ENCODE data around the gene SLC2A1. TPM values are rescaled to one million over a fixed set of nuclear protein-coding genes. Genes with fewer than 3 reads are reported as not detected.
"Not testable (repeated sequence)": the region's sequence is repeated elsewhere in the genome, so short reads cannot be mapped to it uniquely, and the experiment has no call there.

The SLC2A1 gene
- polyA plus RNA-seq, 1 donor, result 22.1 TPM

DNA sequence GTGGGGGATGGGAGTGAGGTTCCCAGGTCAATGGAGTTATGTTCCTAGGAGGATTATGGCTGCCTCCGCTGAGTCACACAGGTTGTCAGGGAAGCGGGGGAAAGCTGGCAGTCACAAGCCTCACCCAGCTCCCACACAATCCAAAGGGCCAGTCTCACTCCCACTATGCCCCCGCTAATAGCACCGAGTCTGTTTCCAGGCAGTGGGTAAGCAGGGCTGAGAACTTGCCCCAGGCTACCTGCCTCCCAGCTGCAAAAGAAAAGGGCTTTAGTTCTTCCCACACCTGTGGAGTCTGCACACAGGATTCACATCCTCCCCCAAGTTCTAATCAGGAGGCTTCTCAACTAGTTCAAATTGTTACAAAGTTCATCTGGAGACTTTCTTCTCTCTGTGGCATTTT lies 58.7 kb downstream of the SLC2A1 start:
- not testable (repeated sequence) for DNase-seq (ENCODE audit: low read depth)

DNA sequence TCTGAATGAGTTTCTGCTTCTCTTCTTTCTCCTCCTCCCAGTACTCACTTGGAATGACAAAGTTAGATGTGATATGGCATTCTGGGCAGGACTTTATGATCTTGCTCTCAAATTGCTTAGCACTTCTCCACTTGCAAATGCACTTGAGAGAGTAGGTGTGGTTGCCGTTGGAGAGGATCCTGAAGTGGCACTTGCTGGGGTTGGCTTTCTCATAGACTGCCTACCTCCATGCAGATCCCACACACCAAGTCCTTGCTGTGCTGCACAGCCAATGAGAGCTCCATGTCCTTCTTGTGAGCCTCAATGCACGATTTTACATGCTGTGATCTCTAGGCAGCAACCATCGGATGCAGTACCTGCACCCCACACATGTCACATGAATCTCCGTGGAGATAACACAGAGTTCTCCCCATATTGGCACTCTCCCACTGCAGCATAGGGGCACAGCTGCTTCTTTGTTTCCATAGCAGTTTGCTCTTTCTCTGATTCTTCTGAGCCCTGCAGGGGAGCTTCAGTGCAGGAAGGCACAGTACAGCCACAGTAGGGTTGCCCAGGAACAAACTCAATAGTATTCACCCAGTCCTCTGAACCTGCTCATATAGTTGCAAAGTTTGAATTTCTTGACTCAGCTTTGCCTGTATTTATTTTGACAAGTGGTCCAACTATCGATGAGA lies 67.1 kb downstream of the SLC2A1 start:
- DNase-seq (ENCODE audit: low read depth), result no peak

DNA sequence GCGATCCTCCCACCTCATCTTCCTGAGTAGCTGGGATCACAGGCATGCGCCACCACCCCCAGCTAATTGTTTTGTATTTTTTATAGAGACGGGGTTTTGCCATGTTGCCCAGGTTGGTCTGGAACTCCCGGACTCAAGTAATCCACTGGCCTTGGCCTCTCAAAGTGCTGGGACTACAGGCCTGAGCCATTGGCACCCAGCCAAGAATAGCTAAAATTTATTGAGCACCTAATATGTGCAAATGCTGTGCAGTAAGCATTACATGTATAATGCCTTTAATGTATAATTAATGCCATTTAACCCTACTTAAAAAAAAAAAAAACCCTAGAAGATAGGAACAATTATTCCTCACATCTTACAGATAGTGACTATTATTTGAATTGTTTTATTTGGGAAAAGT lies 69.4 kb downstream of the SLC2A1 start:
- no peak for DNase-seq (ENCODE audit: low read depth)

GRCh38 chr1:42888013-42888633 lies 70.5 kb downstream of the SLC2A1 start:
- no peak for DNase-seq (ENCODE audit: low read depth)

DNA sequence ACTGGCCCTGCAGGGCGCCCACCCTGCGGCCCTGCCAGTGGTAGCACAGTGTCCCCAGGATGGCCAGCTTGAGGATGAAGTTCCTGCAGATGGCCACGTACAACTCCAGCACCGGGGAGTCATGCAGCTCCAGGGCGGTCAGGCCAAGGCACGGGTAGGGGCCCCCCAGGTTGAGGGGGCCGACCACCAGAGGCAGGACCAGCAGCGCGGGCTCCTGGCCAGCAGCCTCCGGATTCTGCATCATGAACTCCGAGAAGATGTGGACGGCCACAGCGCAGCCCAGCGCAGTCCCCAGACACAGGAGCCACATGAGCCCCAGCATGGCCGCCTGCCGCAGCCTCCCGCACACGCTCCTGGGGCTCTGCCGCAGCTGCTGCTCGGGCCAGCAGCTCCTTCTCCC lies 71.3 kb downstream of the SLC2A1 start:
- DNase-seq (ENCODE audit: low read depth), result no peak

DNA sequence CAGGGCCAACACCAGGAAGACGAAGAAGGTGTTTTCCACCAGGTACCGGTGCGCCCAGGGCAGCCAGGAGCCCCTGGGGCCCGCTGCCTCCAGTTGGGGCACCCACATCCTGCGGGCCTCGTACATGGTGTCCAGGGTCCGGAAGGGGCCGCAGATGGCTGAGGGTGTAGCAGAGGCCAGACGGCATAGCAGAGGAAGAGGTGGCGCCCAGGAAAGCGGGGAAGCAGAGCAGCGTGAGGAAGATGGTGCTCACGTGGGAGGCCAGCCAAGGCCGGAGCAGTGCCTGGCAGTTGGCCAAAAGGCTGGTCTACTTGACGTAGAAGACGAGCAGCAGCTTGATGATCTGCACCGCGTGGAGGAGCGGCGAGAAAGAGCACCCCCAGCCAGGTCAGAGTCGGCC lies 71.9 kb downstream of the SLC2A1 start:
- no peak for DNase-seq (ENCODE audit: low read depth)

- DNase-seq (ENCODE audit: low read depth), result no peak
Observed at GRCh38 chr1:42886046-42886739, 72.5 kb downstream of the SLC2A1 start.

DNA sequence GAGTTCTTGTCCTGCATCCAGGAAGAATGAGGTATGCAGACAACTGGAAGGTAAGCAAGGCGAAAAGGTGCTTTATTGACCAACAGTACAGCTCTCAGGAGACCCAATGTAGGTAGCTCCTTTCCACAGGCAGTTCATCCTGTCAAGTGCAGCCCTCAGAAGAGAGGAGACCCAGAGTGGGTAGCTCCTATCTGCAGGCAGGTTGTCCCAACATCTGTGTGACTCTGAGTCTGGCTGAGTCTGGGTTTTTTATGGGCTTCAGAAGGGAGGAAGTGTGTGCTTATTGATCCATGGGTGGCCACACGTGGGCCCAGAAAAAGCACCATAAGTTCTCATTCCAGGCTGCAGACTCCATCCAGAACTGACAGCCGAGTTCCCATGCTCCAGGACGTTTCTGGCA lies 78.3 kb downstream of the SLC2A1 start:
- no peak for DNase-seq (ENCODE audit: low read depth)

- no peak for DNase-seq (ENCODE audit: low read depth)
Observed at GRCh38 chr1:42877380-42877779, 81.3 kb downstream of the SLC2A1 start.

DNA sequence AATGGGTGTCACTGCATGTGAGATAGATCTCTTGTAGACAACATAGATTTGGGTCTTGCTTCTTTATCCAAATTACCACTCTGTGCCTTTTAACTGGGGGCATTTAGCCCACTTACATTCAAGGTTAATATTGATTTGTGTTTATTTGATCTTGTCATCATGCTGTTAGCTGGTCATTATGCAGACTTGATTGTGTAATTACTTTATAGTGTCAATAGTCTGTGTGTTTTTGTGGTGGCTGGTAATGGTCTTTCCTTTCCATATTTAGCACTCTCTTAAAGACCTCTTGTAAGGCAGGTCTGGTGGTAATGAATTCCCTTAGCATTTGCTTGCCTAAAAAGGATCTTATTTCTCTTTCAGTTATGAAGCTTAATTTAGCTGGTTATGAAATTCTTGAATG lies 82.7 kb downstream of the SLC2A1 start:
- no peak for DNase-seq (ENCODE audit: low read depth)

Other genes starting within 250 kb of the SLC2A1 start
- 0.34 TPM for gene CLDN19, start 218.6 kb downstream of the SLC2A1 start, polyA plus RNA-seq (ENCODE audit: insufficient read length)
- gene P3H1, start 191.8 kb downstream of the SLC2A1 start, polyA plus RNA-seq (ENCODE audit: insufficient read length), result 57.1 TPM
- gene C1orf50, start 191.6 kb downstream of the SLC2A1 start, polyA plus RNA-seq (ENCODE audit: insufficient read length), result 8.2 TPM
- gene TMEM269, start 173.9 kb downstream of the SLC2A1 start, polyA plus RNA-seq (ENCODE audit: insufficient read length), result 0.83 TPM
- gene ERMAP, start 141.7 kb downstream of the SLC2A1 start, polyA plus RNA-seq (ENCODE audit: insufficient read length), result 9.0 TPM
- gene SVBP, start 141.5 kb downstream of the SLC2A1 start, polyA plus RNA-seq (ENCODE audit: insufficient read length), result 43.2 TPM
- 10.8 TPM for gene ZNF691, start 112.3 kb downstream of the SLC2A1 start, polyA plus RNA-seq (ENCODE audit: insufficient read length)
- 31.7 TPM for gene EBNA1BP2, start 213.4 kb upstream of the SLC2A1 start, polyA plus RNA-seq (ENCODE audit: insufficient read length)
- gene CFAP57, start 213.5 kb upstream of the SLC2A1 start, polyA plus RNA-seq (ENCODE audit: insufficient read length), result 0.08 TPM

Data from forelimb muscle (tissue), 1 donor.